ENCODE measurements around the gene ANTXR1. TPM values are rescaled to one million over a fixed set of nuclear protein-coding genes. Genes with fewer than 3 reads are reported as not detected.

ANTXR1 gene
- total and polyA plus RNA-seq, 9 of the 15 experiments (the other 6 are each of a cell fraction or from before 2014, with no cell fraction given), result 0.07 to 1.00 (median 0.54) TPM

DNA sequence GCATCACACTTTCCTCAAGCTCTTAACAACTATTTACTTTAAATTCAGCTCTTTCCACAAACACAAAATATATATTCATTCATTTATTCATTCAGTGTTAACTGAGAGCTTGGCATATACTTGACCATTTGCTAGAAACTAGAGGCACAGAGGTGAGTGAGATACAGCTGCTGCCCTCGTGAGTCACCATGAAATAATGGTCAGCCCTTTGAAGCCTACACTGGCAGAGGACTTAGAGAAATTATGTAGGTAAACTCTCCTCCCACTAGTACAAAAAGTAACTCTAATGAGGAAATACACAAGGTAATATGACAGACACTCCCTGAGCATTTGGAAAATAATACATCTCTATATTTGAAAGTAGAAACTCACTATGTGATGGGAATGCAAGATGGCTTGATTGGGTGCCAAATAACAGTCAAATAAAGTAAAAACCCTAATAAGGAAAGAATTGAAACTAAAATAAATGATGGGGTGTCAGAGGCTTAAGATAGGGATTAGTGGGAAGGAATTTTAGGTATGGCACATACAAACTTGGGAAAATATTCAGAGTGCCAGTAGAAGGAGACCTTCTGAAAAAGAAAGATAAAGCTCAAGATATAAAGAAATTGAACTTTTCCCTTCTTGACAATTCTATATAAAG lies 61.1 kb downstream of the ANTXR1 start (continued):
- TF ChIP-seq, protein P1, sequence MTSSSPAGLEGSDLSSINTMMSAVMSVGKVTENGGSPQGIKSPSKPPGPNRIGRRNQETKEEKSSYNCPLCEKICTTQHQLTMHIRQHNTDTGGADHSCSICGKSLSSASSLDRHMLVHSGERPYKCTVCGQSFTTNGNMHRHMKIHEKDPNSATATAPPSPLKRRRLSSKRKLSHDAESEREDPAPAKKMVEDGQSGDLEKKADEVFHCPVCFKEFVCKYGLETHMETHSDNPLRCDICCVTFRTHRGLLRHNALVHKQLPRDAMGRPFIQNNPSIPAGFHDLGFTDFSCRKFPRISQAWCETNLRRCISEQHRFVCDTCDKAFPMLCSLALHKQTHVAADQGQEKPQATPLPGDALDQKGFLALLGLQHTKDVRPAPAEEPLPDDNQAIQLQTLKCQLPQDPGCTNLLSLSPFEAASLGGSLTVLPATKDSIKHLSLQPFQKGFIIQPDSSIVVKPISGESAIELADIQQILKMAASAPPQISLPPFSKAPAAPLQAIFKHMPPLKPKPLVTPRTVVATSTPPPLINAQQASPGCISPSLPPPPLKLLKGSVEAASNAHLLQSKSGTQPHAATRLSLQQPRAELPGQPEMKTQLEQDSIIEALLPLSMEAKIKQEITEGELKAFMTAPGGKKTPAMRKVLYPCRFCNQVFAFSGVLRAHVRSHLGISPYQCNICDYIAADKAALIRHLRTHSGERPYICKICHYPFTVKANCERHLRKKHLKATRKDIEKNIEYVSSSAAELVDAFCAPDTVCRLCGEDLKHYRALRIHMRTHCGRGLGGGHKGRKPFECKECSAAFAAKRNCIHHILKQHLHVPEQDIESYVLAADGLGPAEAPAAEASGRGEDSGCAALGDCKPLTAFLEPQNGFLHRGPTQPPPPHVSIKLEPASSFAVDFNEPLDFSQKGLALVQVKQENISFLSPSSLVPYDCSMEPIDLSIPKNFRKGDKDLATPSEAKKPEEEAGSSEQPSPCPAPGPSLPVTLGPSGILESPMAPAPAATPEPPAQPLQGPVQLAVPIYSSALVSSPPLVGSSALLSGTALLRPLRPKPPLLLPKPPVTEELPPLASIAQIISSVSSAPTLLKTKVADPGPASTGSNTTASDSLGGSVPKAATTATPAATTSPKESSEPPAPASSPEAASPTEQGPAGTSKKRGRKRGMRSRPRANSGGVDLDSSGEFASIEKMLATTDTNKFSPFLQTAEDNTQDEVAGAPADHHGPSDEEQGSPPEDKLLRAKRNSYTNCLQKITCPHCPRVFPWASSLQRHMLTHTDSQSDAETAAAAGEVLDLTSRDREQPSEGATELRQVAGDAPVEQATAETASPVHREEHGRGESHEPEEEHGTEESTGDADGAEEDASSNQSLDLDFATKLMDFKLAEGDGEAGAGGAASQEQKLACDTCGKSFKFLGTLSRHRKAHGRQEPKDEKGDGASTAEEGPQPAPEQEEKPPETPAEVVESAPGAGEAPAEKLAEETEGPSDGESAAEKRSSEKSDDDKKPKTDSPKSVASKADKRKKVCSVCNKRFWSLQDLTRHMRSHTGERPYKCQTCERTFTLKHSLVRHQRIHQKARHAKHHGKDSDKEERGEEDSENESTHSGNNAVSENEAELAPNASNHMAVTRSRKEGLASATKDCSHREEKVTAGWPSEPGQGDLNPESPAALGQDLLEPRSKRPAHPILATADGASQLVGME (CRISPR knock-in tag; IDR thresholded peaks at IDR 0.05), result no peak
- TF ChIP-seq SMARCE1 (IDR thresholded peaks at IDR 0.05) (no peak), CHCHD3 (CRISPR knock-in tag; IDR thresholded peaks at IDR 0.05) (no peak), ZNF140 (CRISPR knock-in tag; IDR thresholded peaks at IDR 0.05) (no peak), ZNF586 (CRISPR knock-in tag; conservative IDR thresholded peaks at IDR 0.05) (no peak), RCOR1 (IDR thresholded peaks at IDR 0.05; ENCODE audit: borderline replicate concordance in 1 of 2, low read depth in 2 of 2, low read length in 2 of 2) (no peak), KHSRP (IDR thresholded peaks at IDR 0.05) (no peak)
- TF ChIP-seq, protein P2, sequence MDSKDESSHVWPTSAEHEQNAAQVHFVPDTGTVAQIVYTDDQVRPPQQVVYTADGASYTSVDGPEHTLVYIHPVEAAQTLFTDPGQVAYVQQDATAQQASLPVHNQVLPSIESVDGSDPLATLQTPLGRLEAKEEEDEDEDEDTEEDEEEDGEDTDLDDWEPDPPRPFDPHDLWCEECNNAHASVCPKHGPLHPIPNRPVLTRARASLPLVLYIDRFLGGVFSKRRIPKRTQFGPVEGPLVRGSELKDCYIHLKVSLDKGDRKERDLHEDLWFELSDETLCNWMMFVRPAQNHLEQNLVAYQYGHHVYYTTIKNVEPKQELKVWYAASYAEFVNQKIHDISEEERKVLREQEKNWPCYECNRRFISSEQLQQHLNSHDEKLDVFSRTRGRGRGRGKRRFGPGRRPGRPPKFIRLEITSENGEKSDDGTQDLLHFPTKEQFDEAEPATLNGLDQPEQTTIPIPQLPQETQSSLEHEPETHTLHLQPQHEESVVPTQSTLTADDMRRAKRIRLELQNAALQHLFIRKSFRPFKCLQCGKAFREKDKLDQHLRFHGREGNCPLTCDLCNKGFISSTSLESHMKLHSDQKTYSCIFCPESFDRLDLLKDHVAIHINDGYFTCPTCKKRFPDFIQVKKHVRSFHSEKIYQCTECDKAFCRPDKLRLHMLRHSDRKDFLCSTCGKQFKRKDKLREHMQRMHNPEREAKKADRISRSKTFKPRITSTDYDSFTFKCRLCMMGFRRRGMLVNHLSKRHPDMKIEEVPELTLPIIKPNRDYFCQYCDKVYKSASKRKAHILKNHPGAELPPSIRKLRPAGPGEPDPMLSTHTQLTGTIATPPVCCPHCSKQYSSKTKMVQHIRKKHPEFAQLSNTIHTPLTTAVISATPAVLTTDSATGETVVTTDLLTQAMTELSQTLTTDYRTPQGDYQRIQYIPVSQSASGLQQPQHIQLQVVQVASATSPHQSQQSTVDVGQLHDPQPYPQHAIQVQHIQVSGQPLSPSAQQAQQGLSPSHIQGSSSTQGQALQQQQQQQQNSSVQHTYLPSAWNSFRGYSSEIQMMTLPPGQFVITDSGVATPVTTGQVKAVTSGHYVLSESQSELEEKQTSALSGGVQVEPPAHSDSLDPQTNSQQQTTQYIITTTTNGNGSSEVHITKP (IDR thresholded peaks at IDR 0.05; ENCODE audit: partially characterized antibody), result no peak
